Measurements from ENCODE around the gene DYNLT1.
"Not testable (repeated sequence)": the region's sequence is repeated elsewhere in the genome, so short reads cannot be mapped to it uniquely, and the experiment has no call there.

Gene DYNLT1

GRCh38 chr6:158644231-158645063, at the start of gene DYNLT1:
Gene DYNLT1, minus strand, starts transcription at chr6:158644743. Its CDS starts 35 bp downstream, at chr6:158644708.
- DNase-seq, result peak; percentile 88

- DNase-seq, result no peak
Observed at GRCh38 chr6:158688860-158689259, 44.3 kb upstream of the DYNLT1 start.

GRCh38 chr6:158687506-158687905, 43.0 kb upstream of the DYNLT1 start:
- no peak for DNase-seq

- DNase-seq, result peak; percentile 49
Observed at GRCh38 chr6:158686791-158687381, 42.3 kb upstream of the DYNLT1 start.

- no peak for DNase-seq
Observed at GRCh38 chr6:158686311-158686710, 41.8 kb upstream of the DYNLT1 start.

GRCh38 chr6:158684745-158685324, 40.3 kb upstream of the DYNLT1 start:
- DNase-seq, result no peak

GRCh38 chr6:158684311-158684710, 39.8 kb upstream of the DYNLT1 start:
- no peak for DNase-seq

GRCh38 chr6:158680481-158680880, 35.9 kb upstream of the DYNLT1 start:
- DNase-seq, result no peak

GRCh38 chr6:158680015-158680414, 35.5 kb upstream of the DYNLT1 start:
- DNase-seq, result no peak

- DNase-seq, result no peak
Observed at GRCh38 chr6:158677906-158678578, 33.5 kb upstream of the DYNLT1 start.

- not testable (repeated sequence) for DNase-seq
Observed at GRCh38 chr6:158677094-158677493, 32.6 kb upstream of the DYNLT1 start.

GRCh38 chr6:158674342-158675131, 30.0 kb upstream of the DYNLT1 start:
- no peak for DNase-seq

GRCh38 chr6:158672726-158673125, 28.2 kb upstream of the DYNLT1 start:
- no peak for DNase-seq

- not testable (repeated sequence) for DNase-seq
Observed at GRCh38 chr6:158672119-158672518, 27.6 kb upstream of the DYNLT1 start.

GRCh38 chr6:158669145-158670035, 24.8 kb upstream of the DYNLT1 start:
- no peak for DNase-seq

GRCh38 chr6:158668707-158669103, 24.2 kb upstream of the DYNLT1 start:
- DNase-seq, result no peak

- no peak for DNase-seq
Observed at GRCh38 chr6:158667360-158667981, 22.9 kb upstream of the DYNLT1 start.

GRCh38 chr6:158666628-158667359, 22.3 kb upstream of the DYNLT1 start:
- no peak for DNase-seq

- no peak for DNase-seq
Observed at GRCh38 chr6:158665332-158665731, 20.8 kb upstream of the DYNLT1 start.

- DNase-seq, result no peak
Observed at GRCh38 chr6:158663625-158664165, 19.2 kb upstream of the DYNLT1 start.

Data from GDM1 (cell line).